Stimulated activated CD8-positive, alpha-beta memory T cell treated with anti-CD3 and anti-CD28 coated beads, Interleukin-2, amount 100 ng/mL, for 1 hour (primary cell): ENCODE measurements around the gene SYNGR3.
"Not testable (repeated sequence)": the region's sequence is repeated elsewhere in the genome, so short reads cannot be mapped to it uniquely, and the experiment has no call there.

Experiments
- DNase-seq, 2 donors: peaks; one replicate each; pipeline ENCODE4 v3.0.0-alpha.2; 2020; ENCODE audit warnings: low read depth in 2 of 2

The SYNGR3 gene

DNA sequence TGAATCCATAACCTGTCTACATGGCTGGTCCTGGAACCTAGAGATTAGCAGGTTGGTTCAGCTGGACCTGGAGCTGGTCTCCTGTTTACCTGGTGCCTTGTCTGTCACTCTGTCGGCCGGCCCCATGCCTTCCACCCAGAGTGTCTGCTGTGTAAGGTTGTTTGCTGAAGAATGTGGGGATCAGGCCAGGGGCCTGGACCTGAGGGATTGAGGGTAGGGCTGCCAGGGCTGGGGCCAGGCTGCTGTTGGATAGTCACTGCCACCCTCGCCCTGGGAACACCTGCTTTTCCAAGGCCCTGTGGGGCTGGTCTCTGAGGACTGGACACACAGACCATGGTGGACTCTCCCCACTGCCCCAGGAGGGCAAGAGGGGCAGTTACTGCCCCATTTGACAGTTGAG lies 38.4 kb downstream of the SYNGR3 start:
- DNase-seq = no peak

DNA sequence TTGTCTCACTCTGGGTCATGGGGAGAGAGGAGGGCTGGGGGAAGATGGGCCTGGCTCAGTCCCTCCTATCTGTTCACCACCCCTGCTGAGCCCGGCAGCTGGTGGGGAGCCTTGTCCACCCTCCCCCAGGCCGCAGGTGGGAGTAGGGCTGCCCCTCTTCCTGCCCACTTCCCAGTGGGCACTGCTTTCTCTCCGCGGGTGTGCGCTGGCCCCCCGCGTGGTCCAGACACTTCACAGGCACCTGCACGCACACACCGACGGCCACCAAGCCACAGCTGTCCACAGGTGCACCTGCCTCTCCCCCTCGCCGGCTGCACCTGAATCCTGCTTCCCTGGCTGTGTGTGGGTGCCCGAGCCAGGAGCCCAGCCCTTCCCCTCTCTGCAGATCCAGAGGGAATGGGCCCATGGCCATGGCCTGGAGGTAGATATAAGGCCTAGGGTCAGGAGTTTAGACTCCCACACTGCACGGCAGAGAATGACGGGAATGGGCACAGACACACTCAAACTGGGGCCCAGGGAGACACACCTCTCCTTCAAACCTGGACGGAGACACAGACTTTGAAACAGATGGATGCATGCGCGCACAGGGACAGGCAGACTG lies 39.0 kb downstream of the SYNGR3 start:
- DNase-seq = no peak

DNA sequence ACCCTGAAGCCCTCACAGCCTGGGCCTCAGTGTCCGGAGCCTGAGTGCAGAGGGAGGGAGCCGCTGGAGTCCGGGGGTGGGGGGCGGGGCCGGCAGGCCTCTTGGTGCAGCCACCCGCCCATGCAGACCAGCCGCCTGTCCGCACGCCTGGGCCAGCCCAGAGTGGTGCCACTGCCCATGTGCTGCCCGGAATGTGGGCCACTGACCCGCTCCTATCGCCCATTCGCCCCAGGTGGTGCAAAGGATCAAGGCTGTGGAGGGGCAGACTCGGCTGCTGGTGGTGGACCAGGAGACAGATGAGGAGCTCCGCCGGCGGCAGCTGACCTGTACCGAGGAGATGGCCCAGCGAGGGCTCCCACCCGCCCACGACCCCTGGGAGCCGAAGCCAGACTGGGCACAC lies 39.6 kb downstream of the SYNGR3 start:
- no peak for DNase-seq

DNA sequence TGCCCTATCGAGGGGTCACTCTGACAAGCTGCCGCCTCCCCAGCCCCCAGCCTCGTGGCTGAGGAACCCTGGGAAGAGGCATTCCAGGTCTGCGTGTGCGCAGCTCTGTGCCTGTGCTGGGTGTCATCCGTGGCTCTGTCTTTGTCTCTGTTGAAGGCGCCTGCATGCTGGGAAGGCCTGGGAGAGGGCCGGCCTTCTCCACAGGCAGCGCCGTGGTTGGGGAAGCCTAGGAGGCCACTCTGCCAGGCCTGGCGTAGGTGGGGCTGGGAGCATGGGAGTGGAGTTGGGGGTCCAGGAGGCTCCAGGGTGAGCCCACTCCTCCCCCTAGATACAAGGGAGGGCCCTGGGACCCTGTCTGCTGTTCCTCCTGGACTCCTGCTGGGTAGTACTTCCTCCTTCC lies 40.3 kb downstream of the SYNGR3 start:
- no peak for DNase-seq

DNA sequence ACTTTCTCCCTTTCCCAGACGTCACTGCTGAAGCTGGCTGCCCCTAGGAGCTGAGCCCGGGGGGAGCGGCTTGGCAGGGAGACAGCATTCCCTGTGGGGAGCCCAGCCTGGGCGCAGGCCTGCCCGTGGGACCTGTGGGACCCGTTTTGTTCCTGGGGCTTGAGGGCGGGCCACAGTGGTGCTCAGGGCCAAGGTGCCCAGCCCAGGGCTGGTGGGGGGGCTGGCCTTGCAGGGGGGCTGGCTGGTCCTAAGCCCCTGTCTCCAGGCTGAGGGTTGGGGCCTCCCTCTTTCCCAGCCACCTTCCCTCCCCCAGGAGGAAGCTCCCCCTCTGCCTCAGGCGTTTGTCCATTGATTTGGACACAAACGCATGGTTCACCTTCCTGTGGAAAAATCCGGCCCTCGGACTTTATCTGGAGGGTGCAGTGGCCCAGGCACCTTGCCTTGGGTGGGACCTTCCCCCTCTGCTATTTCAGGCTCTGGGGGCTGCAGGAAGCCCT lies 41.4 kb downstream of the SYNGR3 start:
- DNase-seq = no peak

DNA sequence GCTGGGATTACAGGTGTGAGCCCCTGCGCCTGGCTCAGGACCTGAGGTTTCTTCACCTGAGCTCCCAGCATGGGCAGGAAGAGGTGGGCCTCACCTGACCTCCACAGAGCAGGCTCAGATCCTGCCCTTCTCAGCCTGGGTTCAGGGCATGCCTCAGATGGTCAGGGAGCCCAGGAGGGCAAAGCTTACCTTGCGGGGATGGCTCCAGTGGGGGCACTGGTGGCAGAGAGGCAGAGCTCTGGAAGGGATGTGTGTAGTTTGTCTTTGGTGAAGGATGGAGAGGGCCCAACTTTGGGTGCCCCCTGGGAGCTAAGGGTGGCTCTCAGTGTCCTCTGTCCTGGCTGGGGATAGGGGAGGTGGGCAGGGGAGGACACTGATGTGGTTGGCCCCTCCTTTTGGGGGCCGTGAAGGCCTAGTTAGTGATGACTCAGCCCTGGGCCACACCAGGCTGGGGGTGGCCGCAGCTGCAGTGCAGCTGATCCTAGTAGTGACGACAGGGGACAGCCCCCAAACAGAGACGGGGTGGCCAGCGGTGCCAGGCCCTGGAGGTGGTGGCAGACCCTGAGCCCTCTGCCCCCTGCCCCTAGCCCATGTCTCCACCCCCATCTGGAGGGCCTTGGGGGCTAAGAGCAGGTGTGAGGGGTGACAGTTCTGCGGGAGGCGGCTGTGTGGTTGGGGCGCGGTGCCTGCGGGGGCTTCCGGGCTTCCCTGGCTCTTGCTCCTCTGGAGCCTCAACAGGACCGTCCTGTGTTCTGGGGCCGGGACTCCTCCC lies 42.7 kb downstream of the SYNGR3 start:
- DNase-seq = no peak

DNA sequence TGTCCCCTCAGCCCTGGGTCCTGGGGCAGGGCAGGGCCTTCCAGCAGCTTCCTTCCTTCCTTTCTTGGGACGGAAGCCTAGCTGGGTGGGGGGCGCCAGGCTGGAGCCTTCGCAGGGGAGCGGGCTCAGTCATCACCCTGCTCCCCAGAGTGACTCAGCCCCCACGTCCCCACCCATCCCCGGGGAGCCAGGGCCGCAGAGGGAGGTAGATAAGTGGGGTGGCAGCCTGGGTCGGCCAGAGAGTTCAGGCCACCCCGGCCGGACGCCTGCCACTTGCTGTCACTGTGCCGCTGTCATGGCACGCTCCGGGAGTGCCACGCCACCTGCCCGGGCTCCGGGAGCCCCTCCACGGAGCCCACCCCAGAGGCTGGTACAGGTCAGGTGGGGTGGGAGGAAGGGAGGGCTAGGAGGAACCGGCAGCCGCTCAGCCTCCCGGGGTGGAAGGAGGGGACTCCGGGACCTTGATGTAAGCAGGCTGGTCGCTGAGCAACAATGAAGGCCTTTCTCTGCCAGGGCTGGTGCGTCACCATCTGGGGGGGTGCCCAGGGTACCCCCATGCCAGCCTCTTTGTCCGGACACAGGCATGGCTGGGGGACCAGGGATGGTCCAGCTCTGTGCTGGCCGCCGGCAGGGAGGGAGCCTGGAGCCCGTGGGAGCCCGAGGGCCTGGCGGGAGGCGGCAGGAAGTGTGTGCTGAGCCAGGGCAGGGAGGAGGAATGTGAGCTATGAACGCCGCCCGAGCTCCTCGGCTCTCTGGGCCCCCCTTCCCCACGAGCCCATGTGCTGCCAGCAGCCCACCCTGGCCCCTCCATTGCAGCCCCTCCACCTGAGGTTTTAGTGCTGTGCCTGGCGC lies 43.5 kb downstream of the SYNGR3 start:
- DNase-seq = no peak

DNA sequence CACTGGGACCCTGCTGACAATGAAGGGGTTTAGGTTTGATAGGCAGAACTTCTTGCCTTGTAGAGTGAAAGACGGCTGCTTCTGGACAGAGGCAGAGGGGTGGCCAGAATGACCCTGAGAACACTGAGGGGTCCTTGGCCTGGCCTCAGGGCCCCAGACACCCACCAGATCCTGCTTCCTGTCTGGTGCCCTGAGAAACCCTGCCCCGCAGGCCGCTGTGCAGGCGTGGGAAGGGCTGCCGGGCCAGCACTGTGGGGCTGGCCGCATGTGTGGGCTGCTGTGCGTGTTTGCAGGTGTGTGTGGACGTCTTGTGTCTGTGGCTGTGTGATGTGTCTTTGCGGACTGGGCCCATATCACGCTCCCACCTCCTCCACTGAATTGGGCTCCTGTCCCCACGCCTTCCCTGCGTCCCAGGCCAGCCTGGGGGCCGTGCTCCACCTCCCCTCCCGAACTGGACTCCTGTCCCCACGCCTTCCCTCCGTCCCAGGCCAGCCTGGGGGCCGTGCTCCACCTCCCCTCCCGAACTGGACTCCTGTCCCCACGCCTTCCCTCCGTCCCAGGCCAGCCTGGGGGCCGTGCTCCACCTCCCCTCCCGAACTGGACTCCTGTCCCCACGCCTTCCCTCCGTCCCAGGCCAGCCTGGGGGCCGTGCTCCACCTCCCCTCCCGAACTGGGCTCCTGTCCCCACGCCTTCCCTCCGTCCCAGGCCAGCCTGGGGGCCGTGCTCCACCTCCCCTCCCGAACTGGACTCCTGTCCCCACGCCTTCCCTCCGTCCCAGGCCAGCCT lies 44.3 kb downstream of the SYNGR3 start:
- DNase-seq = not testable (repeated sequence)

DNA sequence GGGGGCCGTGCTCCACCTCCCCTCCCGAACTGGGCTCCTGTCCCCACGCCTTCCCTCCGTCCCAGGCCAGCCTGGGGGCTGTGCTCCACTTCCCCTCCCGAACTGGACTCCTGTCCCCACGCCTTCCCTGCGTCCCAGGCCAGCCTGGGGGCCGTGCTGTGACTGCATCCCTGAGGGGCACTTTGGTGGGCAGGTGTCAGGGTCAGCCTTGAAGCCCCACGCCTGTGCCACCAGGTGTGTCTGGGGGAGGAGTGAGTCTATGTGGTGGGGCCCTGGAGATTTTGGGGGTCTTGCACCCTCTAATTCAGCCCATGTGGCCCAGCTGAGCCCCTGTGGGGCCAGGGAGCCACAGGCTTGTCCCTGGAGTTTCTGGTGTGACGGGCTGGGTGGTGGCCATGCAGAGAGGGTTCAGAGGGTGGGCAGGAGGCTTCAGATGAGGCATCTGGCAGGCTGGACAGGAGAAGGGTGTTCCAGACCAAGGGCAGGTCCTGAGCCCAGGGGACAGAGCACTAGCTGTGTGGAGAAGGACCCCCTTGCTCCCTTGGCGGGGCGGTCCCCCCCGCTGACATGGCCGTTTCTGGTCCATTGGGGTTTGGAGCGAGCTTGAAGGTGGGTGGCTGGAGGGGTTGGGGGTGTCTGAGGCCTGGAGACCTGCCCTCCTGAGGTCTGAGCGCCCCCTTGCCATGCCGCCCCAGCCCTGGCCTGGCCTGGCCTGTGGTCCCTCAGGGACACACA lies 45.1 kb downstream of the SYNGR3 start:
- DNase-seq = no peak

DNA sequence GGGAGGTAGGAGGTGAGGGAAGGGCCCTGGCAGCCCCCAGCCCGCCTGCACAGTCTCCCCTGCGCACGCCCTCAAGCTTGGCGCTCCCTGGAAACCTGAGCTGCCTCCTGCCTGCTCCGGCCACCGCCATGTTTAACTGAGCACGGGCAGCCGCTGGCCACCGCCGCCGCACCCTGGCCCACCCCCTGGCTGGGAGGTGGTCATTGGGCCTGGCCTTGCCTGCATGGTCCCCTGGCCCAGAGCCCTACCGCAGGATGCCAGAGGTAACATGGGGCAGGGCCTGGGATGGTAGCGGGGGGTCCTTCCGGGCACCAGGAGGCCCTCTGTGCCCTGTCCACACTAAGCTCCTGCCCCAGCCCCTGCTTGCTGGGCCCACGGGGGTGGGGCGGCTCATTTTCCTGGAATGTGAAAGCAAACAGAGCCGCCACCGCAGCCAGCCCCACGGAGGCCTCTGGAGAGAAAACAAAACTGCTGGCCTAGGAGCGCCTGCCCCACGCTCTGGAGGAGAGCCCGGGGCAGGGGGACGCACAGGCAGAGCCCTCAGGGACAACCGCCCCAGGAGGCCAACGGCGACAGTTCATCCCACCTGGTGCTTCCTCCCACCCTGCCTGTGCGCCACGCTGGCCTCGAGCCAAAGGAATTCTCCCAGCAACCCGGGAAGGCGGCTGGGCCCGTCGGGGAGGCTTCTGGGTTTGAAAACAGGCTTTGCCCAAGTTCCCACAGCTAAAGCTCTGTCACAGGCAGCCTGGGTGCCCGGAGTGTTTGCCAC lies 45.8 kb downstream of the SYNGR3 start:
- DNase-seq = no peak

DNA sequence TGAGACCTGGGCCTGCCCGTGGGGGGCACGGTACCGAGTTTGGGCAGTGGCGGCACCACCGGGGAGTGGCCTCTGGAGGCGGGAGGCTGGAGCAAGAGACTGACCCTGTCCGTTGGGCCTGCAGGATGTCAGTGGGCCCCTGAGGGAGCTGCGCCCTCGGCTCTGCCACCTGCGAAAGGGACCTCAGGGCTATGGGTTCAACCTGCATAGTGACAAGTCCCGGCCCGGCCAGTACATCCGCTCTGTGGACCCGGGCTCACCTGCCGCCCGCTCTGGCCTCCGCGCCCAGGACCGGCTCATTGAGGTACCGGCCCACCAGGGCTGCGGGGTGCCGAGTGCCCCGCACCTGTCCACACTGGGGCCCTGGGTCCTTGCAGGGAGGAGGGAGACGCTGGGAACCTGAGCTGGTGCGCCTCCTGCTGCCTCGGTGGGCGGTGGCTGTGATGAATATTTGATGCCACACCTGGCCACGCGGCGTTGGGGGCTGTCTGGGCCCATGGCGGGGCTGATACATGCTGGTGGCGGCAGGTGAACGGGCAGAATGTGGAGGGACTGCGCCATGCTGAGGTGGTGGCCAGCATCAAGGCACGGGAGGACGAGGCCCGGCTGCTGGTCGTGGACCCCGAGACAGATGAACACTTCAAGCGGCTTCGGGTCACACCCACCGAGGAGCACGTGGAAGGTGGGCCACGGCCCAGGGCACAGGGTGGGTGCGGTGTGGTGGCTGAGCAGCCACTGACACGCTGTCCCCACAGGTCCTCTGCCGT lies 46.6 kb downstream of the SYNGR3 start:
- DNase-seq = no peak

DNA sequence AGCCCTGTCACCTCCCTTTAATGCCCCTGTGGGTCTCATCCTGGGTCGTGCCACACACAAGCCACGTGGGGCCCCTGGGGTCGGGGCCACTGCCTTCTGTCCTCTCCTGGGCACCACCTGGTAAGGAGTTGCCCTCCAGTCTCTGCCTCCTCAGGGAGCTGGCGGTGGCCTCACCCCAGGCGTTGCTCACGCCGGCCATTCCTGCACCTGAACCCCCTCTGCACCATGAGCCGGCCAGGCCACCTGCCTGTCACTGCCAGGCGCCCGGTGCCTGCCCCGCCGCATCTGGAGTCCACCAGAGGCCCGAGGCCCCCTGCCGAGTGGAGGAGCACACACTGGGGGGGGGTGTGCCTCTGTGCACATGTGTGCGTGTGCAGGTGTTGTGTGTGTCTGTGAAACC lies 47.3 kb downstream of the SYNGR3 start:
- no peak for DNase-seq

DNA sequence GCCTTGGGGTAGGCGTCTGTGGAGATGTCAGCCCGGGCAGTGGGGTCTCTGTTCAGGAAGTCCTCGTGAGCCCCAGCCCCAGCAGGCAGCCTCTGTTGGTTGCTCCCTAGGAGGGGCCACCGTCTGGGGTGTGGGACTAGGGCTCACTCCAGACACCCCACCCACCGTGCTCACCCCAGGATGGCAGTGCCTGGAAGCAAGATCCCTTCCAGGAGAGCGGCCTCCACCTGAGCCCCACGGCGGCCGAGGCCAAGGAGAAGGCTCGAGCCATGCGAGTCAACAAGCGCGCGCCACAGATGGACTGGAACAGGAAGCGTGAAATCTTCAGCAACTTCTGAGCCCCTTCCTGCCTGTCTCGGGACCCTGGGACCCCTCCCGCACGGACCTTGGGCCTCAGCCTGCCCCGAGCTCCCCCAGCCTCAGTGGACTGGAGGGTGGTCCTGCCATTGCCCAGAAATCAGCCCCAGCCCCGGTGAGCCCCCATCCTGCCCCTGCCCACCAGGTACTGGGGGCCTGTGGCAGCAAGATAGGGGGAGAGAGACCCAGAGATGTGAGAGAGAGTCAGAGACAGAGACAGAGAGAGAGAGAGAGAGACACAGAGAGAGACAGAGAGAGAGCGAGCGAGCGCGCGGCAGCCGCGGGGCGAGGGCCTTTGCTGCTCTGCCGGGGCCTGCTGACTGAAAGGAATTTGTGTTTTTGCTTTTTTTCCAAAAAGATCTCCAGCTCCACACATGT lies 48.0 kb downstream of the SYNGR3 start:
- no peak for DNase-seq

DNA sequence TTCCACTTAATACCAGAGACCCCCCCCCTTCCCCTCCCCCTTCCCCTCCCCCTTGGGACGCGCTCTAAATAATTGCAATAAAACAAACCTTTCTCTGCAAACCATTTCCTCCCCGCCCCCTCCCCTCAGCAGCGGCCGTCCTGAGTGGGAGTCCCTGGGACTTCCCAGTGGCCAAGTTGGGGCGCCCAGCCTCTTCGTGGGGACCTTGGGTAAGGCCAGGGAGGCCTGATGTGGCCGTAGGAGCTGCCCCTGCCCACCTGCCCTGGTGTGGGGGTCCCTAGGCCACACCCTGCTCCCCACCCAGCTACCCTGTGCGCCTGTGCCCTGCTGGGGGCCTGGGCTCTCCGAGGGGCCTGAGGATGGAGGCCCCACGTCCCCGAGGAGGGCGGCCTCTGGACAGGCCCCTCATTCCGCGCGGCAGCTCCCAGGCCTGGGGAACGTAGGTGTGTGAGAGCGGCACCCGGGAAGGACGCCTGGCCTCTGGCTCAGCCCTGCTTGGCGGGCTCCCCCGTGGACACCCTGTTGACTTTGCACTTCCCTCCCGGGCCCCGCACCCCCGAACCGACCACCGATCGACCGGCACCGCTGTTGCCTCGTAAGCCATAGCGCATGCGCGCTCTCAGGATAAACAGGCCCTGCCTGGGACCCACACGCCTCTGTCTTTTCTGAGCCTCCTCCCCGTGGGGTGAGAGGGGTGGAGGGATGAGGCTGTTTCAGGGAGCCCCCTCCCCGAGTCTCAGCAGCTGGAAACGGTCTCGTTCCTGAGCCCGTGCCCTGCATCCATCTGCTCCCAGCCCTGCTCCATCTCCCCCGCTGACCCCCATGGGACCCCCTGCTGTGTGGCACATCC lies 48.8 kb downstream of the SYNGR3 start:
- DNase-seq = no peak

DNA sequence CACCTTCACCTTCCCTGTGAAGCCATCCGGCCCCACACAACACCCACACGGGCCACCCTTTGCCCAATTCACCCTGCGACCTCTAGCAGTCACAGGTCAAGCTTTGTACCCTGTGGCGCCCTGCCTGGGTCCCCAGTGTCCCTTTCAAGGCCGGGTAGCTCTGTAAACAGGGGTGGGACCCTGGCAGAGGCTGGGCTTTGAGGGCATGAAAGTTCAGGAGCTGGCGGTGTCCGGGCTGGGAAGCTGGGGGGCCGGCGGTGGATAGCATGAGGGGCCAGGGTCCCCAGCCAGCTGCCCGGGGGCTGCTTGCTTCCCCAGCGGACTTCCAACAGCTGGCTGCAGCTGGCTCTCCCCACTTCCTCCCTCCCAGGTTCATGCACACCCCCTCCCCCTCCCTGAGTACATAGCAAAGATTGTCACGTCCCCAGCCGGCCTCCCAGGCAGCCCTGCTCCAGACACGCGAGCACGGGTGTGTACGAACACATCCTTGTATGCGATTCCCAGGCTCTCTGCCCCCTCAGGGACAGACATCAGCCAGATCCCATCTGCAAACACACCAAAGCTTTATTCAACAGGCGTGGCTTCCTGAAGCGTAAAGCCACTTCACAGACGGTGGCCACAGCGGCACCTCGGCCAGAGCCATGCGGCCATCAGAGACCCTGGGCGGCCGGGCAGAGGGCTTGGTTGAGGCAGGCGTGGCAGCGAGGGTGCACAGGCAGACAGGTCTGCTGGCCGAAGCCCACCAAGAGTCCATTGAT lies 49.7 kb downstream of the SYNGR3 start:
- DNase-seq = no peak

DNA sequence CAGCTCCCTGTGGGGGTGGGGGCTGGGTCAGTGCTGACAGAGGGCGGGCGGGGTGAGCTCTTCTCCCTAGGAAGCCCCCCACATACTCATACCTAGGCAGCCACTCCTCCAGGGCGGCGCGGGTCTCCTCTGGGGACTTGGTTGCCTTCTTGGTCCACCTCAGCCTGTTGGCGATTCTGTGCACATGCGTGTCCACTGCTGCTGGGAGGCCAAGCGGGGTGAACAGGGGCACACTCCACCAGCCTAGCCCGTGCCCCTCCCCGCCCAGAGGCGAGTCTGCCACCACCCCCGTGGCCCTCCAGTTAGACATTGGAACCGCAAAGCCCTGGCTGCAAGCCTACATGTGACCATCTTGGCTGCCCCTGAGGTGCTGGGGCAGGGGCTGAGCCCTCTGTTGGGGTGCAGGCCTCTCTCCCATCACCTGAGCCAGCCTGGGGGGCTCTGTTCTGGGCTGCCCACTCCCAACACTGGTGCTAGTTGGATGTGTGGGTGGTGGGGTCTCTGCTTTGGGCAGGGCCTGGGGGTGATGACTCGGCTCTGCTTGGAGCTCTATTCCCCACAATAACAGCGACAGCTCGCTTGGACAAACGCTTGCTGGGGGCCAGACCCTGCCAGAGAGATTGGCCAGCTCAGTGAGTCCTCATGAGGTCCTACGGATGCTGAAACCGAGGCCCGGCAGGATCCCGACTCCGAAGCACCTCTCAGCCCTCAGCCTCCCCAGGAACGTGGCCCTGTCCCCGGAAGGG lies 50.4 kb downstream of the SYNGR3 start:
- no peak for DNase-seq
